HEK293 (cell line): Measurements from ENCODE around the gene MIER3.

Source experiments
- CTCF ChIA-PET: fragments of 350-600 bp; formaldehyde crosslinking; extraction: SDS; loops from one replicate; lab custom pipeline; 2021; ENCODE audit warnings: antibody characterized with exemption; lab: Yijun Ruan, JAX
- POLR2A ChIA-PET: fragments of 300-600 bp; formaldehyde crosslinking; extraction: SDS; loops from one replicate; lab custom pipeline; 2020; ENCODE audit warnings: antibody characterized with exemption, inconsistent platforms; lab: Yijun Ruan, JAX
- H3K27ac ChIP-seq: fragments of 200-500 bp; sonication (Bioruptor generic); 2 replicates; pipeline ENCODE4 v1.5.1; 2014; ENCODE audit warnings: low read depth, low read length, control low read depth, inconsistent platforms; ENCODE audit errors: extremely low read depth
- H3K36me3 ChIP-seq, 2 experiments: fragments of 200-500 bp in 1 of 2; sonication (Bioruptor generic) in 1 of 2; 1 replicate in 1 of 2; 2 replicates in 1 of 2; pipeline ENCODE4 v1.5.1; 2014 to 2017; ENCODE audit warnings: inconsistent platforms in 2 of 2, low read length in 2 of 2; ENCODE audit not compliant: control insufficient read depth in 2 of 2, insufficient read depth in 1 of 2
- H3K4me1 ChIP-seq: fragments of 200-500 bp; sonication (Bioruptor generic); 2 replicates; pipeline ENCODE4 v1.5.1; 2014; ENCODE audit warnings: mild to moderate bottlenecking, low read length, inconsistent platforms; ENCODE audit not compliant: control insufficient read depth, insufficient read depth
- H3K4me3 ChIP-seq: 2 replicates; pipeline ENCODE4 v1.5.1; 2011; ENCODE audit warnings: low read depth, mild to moderate bottlenecking, control low read depth, low read length, moderate library complexity
- H3K9me3 ChIP-seq: fragments of 200-500 bp; sonication (Bioruptor generic); 2 replicates; pipeline ENCODE4 v1.5.1; 2014; ENCODE audit warnings: low read depth, low read length, inconsistent platforms; ENCODE audit not compliant: control insufficient read depth, insufficient read depth
- BCL11A ChIP-seq: fragments of 450-650 bp; formaldehyde crosslinking; IDR thresholded peaks from 2 replicates; pipeline ENCODE4 v1.5.1; 2016; ENCODE audit warnings: low read depth, missing biosample characterization, missing genetic modification characterization
- GLIS1 ChIP-seq: fragments of 450-650 bp; formaldehyde crosslinking; IDR thresholded peaks from 2 replicates; pipeline ENCODE4 v1.5.1; 2016; ENCODE audit warnings: missing biosample characterization, missing genetic modification characterization
- HOXC10 ChIP-seq: sonication (generic); formaldehyde crosslinking; IDR thresholded peaks from 2 replicates; pipeline ENCODE4 v1.8.1; 2023; ENCODE audit warnings: mild to moderate bottlenecking, missing genetic modification reagents
- KLF16 ChIP-seq: fragments of 450-650 bp; formaldehyde crosslinking; IDR thresholded peaks from 2 replicates; pipeline ENCODE4 v1.5.1; 2017; ENCODE audit warnings: missing biosample characterization, missing genetic modification characterization
- REPIN1 ChIP-seq: fragments of 450-650 bp; formaldehyde crosslinking; IDR thresholded peaks from 2 replicates; pipeline ENCODE4 v1.5.1; 2017; ENCODE audit warnings: missing biosample characterization, missing genetic modification characterization, low read depth
- SP3 ChIP-seq: fragments of 450-650 bp; formaldehyde crosslinking; IDR thresholded peaks from 2 replicates; pipeline ENCODE4 v1.5.1; 2016; ENCODE audit warnings: missing biosample characterization, missing genetic modification characterization
- TCF7L2 ChIP-seq: IDR thresholded peaks from 2 replicates; pipeline ENCODE4 v1.6.1; 2011; ENCODE audit warnings: low read depth, mild to moderate bottlenecking, inconsistent platforms, low read length, moderate library complexity, borderline replicate concordance
- YY1 ChIP-seq: fragments of 450-650 bp; formaldehyde crosslinking; IDR thresholded peaks from 2 replicates; pipeline ENCODE4 v1.5.1; 2018; ENCODE audit warnings: missing biosample characterization, missing genetic modification characterization
- ZBTB17 ChIP-seq: fragments of 450-650 bp; formaldehyde crosslinking; IDR thresholded peaks from 2 replicates; pipeline ENCODE4 v1.5.1; 2016; ENCODE audit warnings: missing biosample characterization, missing genetic modification characterization
- ZBTB7A ChIP-seq: fragments of 450-650 bp; formaldehyde crosslinking; IDR thresholded peaks from 2 replicates; pipeline ENCODE4 v1.5.1; 2016; ENCODE audit warnings: low read depth, missing biosample characterization, missing genetic modification characterization
- ZFP3 ChIP-seq: fragments of 450-650 bp; formaldehyde crosslinking; IDR thresholded peaks from 2 replicates; pipeline ENCODE4 v1.5.1; 2016; ENCODE audit warnings: low read depth, missing biosample characterization, missing genetic modification characterization
- ZFP41 ChIP-seq: fragments of 450-650 bp; formaldehyde crosslinking; IDR thresholded peaks from 2 replicates; pipeline ENCODE4 v1.5.1; 2016; ENCODE audit warnings: missing biosample characterization, missing genetic modification characterization, borderline replicate concordance
- ZFP69B ChIP-seq: fragments of 450-650 bp; formaldehyde crosslinking; IDR thresholded peaks from 2 replicates; pipeline ENCODE4 v1.5.1; 2016; ENCODE audit warnings: missing biosample characterization, missing genetic modification characterization
- ZNF138 ChIP-seq: fragments of 450-650 bp; formaldehyde crosslinking; IDR thresholded peaks from 2 replicates; pipeline ENCODE4 v1.5.1; 2016; ENCODE audit warnings: missing biosample characterization, missing genetic modification characterization, borderline replicate concordance
- ZNF16 ChIP-seq: fragments of 450-650 bp; formaldehyde crosslinking; IDR thresholded peaks from 2 replicates; pipeline ENCODE4 v1.5.1; 2016; ENCODE audit warnings: low read depth, missing biosample characterization, missing genetic modification characterization
- ZNF248 ChIP-seq: fragments of 450-650 bp; formaldehyde crosslinking; IDR thresholded peaks from 2 replicates; pipeline ENCODE4 v1.5.1; 2017; ENCODE audit warnings: missing biosample characterization, missing genetic modification characterization
- ZNF266 ChIP-seq: fragments of 450-650 bp; formaldehyde crosslinking; IDR thresholded peaks from 2 replicates; pipeline ENCODE4 v1.5.1; 2016; ENCODE audit warnings: missing biosample characterization, missing genetic modification characterization, low read depth
- ZNF561 ChIP-seq: fragments of 450-650 bp; IDR thresholded peaks from 2 replicates; pipeline ENCODE4 v1.5.1; 2018; ENCODE audit warnings: missing biosample characterization, missing genetic modification characterization, borderline replicate concordance
- ZNF701 ChIP-seq: fragments of 450-650 bp; formaldehyde crosslinking; IDR thresholded peaks from 2 replicates; pipeline ENCODE4 v1.5.1; 2016; ENCODE audit warnings: missing biosample characterization, missing genetic modification characterization
- ZNF830 ChIP-seq: fragments of 450-650 bp; IDR thresholded peaks from 2 replicates; pipeline ENCODE4 v1.5.0; 2018; ENCODE audit warnings: missing biosample characterization, missing genetic modification characterization, low read depth, mild to moderate bottlenecking, moderate library complexity
- TF ChIP-seq, protein P1 (sequence below): fragments of 450-650 bp; formaldehyde crosslinking; IDR thresholded peaks from 2 replicates; pipeline ENCODE4 v1.5.1; 2016; ENCODE audit warnings: missing biosample characterization, missing genetic modification characterization
- TF ChIP-seq, protein P2 (sequence below): fragments of 450-650 bp; formaldehyde crosslinking; IDR thresholded peaks from 2 replicates; pipeline ENCODE4 v1.5.1; 2016; ENCODE audit warnings: missing biosample characterization, missing genetic modification characterization
- TF ChIP-seq, protein P3 (sequence below): fragments of 450-650 bp; formaldehyde crosslinking; IDR thresholded peaks from 2 replicates; pipeline ENCODE4 v1.5.1; 2016; ENCODE audit warnings: missing biosample characterization, missing genetic modification characterization
- TF ChIP-seq, protein P4 (sequence below): fragments of 450-650 bp; IDR thresholded peaks from 2 replicates; pipeline ENCODE4 v1.5.1; 2018; ENCODE audit warnings: missing biosample characterization, missing genetic modification characterization
- TF ChIP-seq, protein P5 (sequence below): fragments of 450-650 bp; formaldehyde crosslinking; IDR thresholded peaks from 2 replicates; pipeline ENCODE4 v1.5.1; 2016; ENCODE audit warnings: missing biosample characterization, missing genetic modification characterization

The MIER3 gene

DNA sequence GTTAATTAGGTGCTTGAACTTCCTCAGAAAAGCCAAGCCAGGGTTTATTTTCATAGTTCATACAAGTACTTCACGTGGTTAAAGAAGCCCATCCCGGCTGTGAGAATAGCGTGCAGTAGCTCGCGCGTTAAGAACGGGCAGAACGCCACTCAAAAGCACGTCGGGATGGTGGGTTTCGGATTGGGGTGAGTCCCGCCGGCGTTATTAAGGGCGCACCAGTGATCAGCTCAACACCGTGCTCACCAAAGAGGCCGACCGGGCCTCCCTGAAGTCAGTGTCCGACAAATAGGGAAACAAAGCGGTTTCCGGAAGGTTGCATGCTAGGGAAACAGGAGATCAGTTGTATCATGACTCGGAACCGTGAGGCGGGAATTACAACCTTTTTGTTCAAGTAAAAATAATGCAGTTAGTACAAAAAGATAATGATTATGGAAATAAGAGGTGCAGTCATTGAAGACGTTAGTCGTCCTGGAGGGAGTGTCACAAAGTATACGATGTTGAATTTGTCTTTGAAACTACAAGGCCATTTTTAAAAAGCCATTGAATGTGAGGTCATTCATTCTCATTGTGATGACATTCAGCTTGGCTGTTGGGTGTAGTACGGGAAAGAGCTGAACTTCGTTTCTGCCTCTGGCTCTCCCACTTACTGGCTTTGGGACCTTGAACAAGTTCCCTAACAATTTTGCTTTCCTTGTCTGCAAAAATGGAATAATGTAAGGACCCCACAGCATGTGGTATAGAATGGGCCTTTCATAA, 41.5 kb downstream of the MIER3 start:
- POLR2A ChIA-PET: interaction anchor here (0.9 to 3.4 kb wide), 7 partner anchors 14 to 359 kb away, joined by 3 to 25 read pairs (median 4); partner anchors contain the start of gene GPBP1
- Histone ChIP-seq H3K9me3 (no peaks in the 10 kb centered on the region), H3K4me3 (peak overlapping the region; percentile 44), H3K27ac (peak overlapping the region; percentile 65), H3K4me1 (no peaks in the 10 kb centered on the region), H3K36me3 (peaks cover 0 to 4% of the 10 kb centered on the region in 2 experiments; a peak in 2 of 3 replicates)
- CTCF ChIA-PET: interaction anchor here (0.6 to 1.3 kb wide), 2 partner anchors 10 to 1409 kb away, joined by 3 to 4 read pairs; no protein-coding TSS in a partner anchor
- TF ChIP-seq ZNF16 (tag by site-specific recombination): no peak
- TF ChIP-seq TCF7L2: no peak
- TF ChIP-seq ZNF701 (tag by site-specific recombination): no peak
- TF ChIP-seq, protein P1, sequence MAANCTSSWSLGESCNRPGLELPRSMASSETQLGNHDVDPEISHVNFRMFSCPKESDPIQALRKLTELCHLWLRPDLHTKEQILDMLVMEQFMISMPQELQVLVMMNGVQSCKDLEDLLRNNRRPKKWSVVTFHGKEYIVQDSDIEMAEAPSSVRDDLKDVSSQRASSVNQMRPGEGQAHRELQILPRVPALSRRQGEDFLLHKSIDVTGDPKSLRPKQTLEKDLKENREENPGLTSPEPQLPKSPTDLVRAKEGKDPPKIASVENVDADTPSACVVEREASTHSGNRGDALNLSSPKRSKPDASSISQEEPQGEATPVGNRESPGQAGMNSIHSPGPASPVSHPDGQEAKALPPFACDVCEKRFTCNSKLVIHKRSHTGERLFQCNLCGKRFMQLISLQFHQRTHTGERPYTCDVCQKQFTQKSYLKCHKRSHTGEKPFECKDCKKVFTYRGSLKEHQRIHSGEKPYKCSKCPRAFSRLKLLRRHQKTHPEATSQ (tag by site-specific recombination): no peak
- no peak for TF ChIP-seq GLIS1
- no peak for TF ChIP-seq ZNF266 (tag by site-specific recombination)
- TF ChIP-seq ZBTB17: 0 out of 2 replicates have a peak, but pooled peaks have one; percentile 45
- no peak for TF ChIP-seq ZBTB7A (tag by site-specific recombination)
- no peak for TF ChIP-seq BCL11A (tag by site-specific recombination)
- no peak for TF ChIP-seq HOXC10
- no peak for TF ChIP-seq ZNF138 (tag by site-specific recombination)
- TF ChIP-seq, protein P2, sequence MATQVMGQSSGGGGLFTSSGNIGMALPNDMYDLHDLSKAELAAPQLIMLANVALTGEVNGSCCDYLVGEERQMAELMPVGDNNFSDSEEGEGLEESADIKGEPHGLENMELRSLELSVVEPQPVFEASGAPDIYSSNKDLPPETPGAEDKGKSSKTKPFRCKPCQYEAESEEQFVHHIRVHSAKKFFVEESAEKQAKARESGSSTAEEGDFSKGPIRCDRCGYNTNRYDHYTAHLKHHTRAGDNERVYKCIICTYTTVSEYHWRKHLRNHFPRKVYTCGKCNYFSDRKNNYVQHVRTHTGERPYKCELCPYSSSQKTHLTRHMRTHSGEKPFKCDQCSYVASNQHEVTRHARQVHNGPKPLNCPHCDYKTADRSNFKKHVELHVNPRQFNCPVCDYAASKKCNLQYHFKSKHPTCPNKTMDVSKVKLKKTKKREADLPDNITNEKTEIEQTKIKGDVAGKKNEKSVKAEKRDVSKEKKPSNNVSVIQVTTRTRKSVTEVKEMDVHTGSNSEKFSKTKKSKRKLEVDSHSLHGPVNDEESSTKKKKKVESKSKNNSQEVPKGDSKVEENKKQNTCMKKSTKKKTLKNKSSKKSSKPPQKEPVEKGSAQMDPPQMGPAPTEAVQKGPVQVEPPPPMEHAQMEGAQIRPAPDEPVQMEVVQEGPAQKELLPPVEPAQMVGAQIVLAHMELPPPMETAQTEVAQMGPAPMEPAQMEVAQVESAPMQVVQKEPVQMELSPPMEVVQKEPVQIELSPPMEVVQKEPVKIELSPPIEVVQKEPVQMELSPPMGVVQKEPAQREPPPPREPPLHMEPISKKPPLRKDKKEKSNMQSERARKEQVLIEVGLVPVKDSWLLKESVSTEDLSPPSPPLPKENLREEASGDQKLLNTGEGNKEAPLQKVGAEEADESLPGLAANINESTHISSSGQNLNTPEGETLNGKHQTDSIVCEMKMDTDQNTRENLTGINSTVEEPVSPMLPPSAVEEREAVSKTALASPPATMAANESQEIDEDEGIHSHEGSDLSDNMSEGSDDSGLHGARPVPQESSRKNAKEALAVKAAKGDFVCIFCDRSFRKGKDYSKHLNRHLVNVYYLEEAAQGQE (tag by site-specific recombination): no peak
- TF ChIP-seq REPIN1: no peak
- no peak for TF ChIP-seq SP3
- no peak for TF ChIP-seq ZFP41 (tag by site-specific recombination)
- TF ChIP-seq, protein P3, sequence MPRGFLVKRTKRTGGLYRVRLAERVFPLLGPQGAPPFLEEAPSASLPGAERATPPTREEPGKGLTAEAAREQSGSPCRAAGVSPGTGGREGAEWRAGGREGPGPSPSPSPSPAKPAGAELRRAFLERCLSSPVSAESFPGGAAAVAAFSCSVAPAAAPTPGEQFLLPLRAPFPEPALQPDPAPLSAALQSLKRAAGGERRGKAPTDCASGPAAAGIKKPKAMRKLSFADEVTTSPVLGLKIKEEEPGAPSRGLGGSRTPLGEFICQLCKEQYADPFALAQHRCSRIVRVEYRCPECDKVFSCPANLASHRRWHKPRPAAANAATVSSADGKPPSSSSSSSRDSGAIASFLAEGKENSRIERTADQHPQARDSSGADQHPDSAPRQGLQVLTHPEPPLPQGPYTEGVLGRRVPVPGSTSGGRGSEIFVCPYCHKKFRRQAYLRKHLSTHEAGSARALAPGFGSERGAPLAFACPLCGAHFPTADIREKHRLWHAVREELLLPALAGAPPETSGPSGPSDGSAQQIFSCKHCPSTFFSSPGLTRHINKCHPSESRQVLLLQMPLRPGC (tag by site-specific recombination): 0 out of 2 replicates have a peak, but pooled peaks have one; percentile 24
- TF ChIP-seq ZNF561 (tag by site-specific recombination): peak; percentile 10; the same call in 1 of the 2 replicates
- peak; percentile 23; the same call in 1 of the 2 replicates for TF ChIP-seq YY1 (tag by site-specific recombination)
- TF ChIP-seq, protein P4, sequence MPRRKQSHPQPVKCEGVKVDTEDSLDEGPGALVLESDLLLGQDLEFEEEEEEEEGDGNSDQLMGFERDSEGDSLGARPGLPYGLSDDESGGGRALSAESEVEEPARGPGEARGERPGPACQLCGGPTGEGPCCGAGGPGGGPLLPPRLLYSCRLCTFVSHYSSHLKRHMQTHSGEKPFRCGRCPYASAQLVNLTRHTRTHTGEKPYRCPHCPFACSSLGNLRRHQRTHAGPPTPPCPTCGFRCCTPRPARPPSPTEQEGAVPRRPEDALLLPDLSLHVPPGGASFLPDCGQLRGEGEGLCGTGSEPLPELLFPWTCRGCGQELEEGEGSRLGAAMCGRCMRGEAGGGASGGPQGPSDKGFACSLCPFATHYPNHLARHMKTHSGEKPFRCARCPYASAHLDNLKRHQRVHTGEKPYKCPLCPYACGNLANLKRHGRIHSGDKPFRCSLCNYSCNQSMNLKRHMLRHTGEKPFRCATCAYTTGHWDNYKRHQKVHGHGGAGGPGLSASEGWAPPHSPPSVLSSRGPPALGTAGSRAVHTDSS (tag by site-specific recombination): no peak
- TF ChIP-seq ZNF830: no peak
- no peak for TF ChIP-seq ZFP69B (tag by site-specific recombination)
- TF ChIP-seq ZFP3: no peak
- TF ChIP-seq ZNF248 (tag by site-specific recombination): no peak
- no peak for TF ChIP-seq KLF16 (tag by site-specific recombination)
- TF ChIP-seq, protein P5, sequence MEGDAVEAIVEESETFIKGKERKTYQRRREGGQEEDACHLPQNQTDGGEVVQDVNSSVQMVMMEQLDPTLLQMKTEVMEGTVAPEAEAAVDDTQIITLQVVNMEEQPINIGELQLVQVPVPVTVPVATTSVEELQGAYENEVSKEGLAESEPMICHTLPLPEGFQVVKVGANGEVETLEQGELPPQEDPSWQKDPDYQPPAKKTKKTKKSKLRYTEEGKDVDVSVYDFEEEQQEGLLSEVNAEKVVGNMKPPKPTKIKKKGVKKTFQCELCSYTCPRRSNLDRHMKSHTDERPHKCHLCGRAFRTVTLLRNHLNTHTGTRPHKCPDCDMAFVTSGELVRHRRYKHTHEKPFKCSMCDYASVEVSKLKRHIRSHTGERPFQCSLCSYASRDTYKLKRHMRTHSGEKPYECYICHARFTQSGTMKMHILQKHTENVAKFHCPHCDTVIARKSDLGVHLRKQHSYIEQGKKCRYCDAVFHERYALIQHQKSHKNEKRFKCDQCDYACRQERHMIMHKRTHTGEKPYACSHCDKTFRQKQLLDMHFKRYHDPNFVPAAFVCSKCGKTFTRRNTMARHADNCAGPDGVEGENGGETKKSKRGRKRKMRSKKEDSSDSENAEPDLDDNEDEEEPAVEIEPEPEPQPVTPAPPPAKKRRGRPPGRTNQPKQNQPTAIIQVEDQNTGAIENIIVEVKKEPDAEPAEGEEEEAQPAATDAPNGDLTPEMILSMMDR (tag by site-specific recombination): no peak
